Measurements from ENCODE around the gene ZNF552.
A peak's percentile ranks its signal among the peaks of the same experiment; 100 is the strongest.
"Not testable (repeated sequence)": the region's sequence is repeated elsewhere in the genome, so short reads cannot be mapped to it uniquely, and the experiment has no call there.

The ZNF552 gene

DNA sequence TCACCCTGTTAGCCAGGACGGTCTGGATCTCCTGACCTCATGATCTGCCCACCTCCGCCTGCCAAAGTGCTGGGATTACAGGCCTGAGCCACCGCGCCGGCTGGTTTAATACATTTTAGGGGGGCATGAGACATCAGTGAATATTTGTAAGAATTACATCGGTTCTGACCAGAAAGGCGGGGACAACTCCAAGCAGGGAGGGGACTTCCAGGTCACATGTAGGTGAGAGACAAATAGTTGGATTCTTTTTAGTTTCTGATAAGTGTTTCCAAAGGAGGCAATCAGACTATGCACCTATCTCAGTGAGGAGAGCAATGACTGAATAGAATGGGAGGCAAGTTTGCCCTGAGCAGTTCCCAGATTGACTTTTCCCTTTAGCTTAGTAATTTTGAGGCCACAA, 3.7 kb upstream of the ZNF552 start:
- no peak for DNase-seq (ENCODE audit: low read depth)

DNA sequence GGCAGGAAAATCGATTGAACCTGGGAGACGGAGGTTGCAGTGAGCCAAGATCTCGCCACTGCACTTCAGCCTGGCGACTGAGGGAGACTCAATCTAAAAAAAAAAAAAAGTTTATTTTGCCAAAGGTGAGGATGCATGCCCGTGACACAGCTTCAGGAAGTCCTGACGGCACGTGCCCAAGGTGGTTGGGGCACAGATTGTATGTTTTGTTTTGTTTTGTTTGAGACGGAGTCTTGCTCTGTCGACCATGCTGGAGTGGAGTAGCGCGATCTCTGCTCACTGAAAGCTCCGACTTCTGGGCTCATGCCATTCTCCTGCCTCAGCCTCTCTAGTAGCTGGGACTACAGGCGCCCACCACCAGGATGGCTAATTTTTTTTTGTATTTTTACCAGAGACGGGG, 3.3 kb upstream of the ZNF552 start:
- DNase-seq (ENCODE audit: low read depth) = no peak

DNA sequence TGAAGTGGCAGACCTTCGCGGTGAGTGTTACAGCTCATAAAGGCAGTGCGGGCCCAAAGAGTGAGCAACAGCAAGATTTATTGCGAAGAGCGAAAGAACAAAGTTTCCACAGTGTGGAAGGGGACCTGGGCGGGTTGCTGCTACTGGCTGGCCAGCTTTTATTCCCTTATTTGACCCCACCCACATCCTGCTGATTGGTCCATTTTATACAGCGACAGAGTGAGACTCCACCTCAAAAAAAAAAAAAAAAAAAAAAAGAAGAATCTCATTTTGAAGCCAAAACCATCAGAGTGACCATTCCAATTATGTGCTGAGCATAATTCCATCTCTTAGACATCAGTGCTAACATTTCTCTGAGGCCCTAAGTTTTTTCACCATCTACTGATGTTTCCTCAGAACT, 1.9 kb upstream of the ZNF552 start:
- DNase-seq (ENCODE audit: low read depth) = no peak

DNA sequence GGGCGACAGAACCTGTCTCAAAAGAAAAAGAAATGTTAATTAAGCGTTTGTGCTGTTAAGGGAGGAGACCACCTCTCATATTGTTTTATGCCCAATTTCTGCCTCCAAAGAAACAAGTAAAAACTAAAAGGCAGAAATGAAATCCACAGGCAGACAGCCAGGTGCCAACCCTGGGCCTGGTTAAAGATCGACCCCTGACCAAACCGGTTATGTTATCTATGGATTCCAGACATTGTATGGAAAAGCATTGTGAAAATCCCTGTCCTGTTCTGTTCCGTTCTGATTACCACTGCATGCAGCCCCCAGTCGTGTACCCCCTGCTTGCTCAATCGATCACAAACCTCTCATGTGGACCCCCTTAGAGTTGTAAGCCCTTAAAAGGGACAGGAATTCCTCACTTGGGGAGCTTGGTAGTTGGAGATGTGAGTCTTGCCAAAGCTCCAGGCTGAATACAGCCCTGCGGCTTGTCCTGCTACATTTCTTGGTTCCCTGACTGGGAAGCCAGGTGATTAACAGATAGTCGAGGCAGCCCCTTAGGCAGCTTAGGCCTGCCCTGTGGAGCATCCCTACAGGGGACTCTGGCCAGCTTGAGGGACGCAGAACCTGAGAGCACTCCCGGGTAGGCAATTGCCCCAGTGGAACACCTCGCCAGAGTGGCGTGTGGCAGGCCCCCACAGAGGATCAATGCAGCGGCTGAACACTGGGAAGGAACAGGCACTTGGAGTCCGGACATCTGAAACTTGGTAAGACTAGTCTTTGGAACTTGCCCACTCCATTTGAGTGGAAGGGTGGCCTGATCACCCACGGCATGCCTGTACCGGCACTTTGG, 748 bp upstream of the ZNF552 start:
- no peak for DNase-seq (ENCODE audit: low read depth)

DNA sequence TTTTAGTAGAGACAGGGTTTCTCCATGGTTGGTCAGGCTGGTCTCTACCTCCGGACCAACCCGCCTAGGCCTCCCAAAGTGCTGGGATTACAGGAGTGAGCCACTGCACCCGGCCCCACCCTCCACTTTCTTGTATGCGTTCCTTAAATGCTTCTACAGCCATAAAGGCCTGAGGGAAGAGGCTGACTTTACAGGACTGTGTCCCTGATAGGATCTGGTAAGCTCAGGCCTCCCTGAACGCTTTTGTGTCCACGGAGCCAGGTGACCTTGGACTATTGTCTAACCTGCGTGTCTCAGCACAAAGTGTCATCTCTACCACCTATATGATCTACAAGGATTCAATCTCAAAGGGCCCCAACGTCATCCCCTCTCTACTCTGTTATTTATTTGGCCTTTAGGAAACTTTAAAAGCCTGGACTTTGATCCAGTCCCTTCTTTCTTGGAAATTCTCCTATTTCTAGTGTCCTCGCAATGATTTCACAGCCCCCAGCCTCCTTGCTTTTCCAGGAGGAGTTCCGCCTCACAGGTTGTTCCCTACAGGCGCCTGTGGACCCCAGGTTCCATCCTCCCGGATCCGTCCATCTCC, 701 bp downstream of the ZNF552 start:
- DNase-seq (ENCODE audit: low read depth) = no peak

DNA sequence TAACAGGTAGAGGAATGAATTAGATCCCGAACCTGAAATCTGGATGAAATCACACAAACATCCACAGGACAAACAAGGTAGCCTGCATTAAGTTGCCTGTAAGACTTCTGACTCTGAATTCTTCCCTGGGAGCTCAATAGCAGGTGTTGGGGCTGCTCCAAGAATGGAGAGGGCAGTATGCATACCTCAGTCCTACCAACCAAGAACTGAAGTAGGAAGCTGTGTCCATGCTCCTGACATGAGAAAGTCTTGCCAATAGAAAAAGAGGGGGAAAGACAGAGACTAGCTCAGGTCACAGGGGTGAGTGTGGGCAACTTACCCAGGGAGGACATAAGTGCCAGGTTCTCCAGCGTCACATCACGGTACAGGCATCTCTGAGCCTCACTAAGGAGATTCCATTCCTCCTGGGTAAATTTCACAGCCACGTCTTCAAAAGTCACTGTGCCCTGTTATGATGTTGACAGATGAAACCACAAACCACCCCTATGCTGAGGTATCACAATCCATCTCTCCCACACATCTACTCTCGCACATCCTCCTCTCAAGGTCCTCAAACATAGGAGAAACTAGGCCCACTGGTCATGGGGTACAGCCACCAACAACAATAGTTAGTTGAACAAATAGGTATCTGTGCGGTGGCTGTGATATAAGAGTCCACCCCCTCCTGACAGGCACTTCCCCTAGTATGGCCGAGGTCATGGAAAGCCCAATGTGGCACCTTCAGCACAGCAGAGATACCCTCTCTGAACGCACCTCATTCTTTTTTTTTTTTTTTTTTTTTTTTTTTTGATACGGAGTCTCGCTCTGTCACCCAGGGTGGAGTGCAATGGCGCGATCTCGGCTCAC, 1.5 kb downstream of the ZNF552 start:
- not testable (repeated sequence) for DNase-seq (ENCODE audit: low read depth)

DNA sequence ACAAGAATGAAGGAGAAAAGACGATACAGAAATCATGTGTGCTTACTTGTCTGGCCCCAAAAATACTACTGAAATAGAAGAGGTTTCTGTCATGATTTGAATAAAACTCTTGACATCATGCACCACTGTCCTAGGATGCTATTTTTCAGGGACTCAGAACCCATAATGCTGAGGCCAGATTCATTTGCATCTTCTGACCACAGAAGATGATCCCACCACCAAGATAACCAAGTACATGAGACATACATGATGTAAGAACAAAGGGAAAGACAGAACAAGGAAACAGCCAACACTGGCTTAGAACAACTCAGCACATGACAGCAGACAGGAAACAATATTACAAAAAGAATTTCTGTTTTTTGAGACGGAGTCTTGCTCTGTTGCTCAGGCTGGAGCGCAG, 2.5 kb downstream of the ZNF552 start:
- no peak for DNase-seq (ENCODE audit: low read depth)

DNA sequence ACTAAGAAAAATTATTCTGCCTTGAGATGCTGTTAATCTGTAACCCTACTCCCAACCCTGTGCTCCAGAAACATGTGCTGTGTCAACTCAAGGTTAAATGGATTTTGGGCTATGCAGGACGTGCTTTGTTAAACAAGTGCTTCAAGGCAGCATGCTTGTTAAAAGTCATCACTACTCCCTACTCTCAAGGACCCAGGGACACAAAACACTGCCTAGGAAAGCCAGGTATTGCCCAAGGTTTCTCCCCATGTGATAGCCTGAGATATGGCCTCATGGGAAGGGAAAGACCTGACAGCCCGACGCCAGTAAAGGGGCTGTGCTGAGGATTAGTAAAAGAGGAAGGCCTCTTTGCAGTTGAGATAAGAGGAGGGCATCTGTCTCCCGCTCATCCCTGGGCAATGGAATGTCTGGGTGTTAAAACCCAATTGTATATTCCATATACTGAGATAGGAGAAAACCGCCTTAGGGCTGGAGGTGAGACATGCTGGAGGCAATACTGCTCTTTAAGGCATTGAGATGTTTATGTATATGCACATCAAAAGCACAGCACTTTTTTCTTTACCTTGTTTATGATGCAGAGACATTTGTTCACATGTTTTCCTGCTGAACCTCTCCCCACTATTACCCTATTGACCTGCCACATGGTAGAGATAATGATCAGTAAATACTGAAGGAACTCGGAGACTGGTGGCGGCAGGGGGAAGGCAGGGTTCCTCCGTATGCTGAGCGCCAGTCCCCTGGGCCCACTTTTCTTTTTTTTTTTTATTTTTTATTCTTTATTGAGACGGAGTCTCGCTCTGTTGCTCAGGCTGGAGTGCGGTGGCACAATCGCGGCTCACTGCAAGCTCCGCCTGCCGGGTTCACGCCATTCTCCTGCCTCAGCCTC, 4.1 kb downstream of the ZNF552 start:
- not testable (repeated sequence) for DNase-seq (ENCODE audit: low read depth)

DNA sequence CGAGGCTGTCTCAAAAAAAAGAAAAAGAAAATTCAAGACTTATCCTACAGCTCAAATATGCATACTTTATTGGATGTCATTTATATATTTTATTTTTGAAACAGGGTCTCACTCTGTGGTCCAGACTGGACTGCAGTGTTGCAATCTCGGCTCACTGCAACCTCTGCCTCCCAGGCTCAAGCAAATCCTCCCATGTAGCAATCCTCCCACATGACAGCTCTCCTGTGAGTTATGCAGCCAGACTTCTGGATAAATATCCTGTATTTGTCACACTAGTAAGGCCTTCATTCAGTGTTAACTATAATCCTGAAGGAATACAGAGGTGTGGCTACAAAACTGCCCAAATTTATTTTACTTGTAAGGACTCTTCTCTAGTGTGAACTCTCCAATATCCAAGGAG, 7.2 kb downstream of the ZNF552 start:
- no peak for DNase-seq (ENCODE audit: low read depth)

DNA sequence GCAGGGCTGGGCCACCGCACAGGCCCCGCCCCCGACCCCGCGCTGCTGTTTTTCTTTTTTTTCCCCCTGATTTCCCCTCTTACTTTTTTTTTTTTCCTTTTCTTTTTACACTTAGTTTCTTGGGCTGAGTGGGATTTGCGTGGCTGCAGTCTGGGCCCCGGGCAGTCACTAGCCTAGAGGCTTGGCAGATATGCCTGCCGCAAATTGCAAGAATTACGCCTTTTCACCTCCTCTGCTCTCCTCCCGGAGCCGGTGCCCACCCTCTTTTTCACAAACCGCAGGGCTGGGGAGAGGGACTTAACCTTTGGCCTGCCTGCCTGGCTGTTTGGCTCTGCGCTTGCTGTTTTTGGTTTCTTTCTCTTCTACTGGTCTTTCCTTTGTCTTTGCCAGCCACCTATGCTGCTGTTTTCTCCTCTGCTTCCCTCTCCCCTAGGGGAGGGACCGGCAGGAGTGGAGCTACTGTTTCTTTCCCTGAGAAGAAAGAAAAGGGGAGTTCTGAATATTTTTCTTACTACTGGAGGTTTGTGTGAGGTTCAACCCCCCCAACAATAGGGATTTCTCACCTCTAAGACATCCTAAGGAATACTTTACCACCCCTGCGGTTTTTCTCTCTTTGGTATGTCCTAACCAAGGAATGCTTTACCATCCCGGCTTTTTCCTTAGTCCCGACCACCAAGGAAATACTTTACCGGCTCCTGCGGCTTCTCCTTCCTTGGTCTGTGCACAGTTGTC, 11.0 kb downstream of the ZNF552 start:
- DNase-seq (ENCODE audit: low read depth) = peak; percentile 9

DNA sequence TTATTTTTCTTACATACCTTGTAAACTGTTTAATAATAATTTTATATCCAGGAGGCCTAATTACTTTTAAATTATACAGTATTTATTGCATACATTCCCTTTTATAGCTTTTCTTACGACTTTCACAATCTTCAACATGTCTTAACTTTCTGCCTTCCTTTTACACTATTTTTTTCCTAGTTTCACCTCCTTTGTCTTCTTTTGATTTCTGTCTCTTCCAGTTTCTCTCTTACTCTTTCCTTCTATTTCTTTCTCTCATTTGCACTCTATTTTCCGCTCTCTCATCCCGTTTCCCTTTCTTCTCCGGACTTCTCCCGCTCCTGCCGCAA, 11.5 kb downstream of the ZNF552 start:
- no peak for DNase-seq (ENCODE audit: low read depth)

DNA sequence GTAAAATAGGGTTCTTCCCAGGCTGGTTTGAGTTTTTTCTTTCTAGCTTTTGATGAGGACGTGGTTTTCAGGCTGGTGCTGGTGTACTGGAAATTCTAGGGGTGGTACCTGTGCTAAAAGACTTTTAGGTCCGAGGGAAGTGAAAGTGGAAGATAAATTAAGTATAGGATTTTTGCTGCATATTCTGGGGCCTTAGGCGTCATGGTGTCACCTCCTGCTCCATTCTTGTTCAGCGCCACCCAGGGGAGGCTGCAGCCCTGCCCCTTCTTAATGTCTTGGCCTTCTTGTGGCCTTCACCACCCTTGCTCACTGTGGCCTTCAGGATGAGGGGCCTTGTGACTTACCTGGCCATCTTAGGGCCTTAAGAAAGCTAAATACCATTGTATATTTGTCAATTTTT, 12.4 kb downstream of the ZNF552 start:
- no peak for DNase-seq (ENCODE audit: low read depth)

DNA sequence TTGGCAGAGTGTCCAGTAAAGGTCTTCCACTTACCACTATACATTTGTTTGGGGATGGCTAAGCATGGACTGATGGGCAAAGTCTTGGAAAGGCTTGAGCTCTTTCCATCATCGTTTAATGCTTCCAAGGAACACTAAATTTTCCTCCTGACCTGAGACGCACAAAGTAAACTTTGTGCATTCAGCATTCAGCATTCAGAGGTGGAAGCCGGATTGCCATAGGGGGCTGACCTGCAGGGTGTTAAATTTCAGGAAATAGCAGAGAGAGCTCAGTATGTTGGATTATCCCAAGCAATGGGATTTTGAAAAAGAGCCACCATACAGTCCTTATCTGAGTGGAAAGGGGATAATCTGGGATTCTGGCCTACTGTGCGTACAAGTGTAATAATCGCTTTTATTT, 14.0 kb downstream of the ZNF552 start:
- no peak for DNase-seq (ENCODE audit: low read depth)

DNA sequence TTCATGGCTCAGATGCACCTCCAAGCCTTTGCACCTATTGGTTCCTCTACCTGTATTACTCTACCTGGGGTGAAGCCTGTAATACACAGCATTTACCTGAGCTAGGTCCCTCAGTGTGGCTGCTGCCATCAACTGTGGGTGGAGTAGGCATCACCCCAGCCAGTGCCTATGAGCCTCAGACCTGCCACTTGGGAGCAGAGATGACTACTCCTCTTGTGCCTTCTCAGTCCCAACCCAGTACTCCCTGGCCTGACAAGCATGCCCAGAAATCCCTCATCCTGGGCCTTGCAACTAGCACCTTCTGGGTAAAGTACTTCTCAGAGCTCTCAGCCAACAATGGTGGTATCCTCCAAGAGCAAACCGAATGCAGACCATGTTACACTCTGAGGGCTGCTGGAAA, 18.1 kb downstream of the ZNF552 start:
- not testable (repeated sequence) for DNase-seq (ENCODE audit: low read depth)

DNA sequence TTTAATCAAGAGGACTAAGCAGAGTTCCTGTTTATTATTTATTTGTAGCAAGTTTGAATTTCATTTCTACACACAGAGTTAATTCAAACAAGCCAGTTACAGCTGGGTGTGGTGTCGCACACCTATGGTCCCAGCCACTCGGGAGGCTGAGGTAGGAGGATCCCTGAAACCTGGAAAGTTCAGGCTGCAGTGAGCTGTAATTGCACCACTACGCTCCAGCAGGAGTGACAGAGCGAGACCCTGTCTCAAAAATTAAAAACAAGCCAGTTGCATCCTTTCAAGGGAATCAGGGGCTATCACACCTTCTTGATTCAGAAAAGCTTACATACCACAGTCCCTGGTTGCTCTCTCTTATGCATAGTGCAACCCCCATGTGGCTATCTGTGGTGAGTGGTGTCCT, 25.4 kb downstream of the ZNF552 start:
- no peak for DNase-seq (ENCODE audit: low read depth)

DNA sequence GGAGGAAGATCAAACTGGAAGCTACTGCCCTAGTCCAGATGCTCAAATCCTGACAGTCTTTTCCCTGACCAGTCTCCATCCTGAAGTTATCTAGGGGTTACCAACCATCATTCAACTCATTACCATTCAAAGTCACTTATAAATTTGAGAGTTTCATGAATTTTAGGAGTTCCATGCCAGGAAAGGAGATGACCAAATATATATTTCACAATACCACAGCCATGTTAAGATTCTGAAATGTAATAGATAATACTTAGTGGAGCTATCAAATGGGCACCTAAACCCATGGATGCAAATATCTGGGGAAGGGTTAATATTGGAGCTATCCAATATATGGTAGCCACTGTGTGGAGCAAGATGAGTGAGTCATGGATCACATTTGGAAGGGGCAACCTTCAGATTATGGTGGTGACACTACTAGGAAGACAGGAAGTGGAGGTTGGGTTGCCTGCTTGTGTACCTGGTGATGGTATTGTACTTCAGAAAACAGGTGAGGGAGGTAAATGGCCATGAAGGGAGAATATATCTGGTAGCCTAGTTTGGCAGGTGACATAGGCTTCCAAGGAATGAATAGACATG, 26.5 kb downstream of the ZNF552 start:
- DNase-seq (ENCODE audit: low read depth) = no peak

DNA sequence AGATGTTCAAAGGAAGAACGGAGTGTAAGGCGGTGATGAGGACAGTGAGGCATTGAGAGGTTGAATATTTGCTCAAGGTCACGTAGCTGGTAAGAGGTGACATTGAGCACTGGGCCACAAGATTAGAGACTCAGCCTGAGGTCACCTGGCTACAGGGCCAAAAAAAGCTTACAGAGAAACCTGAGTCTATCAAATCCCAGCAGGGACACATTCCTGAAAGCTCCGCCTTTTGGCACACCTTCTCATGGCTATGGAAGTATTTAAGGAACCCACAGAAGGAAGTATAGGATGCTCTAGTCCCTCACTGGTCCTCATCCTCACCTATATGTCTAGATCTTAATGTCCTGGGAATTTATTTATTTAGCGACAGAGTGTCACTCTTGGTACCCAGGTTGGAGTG, 27.8 kb downstream of the ZNF552 start:
- no peak for DNase-seq (ENCODE audit: low read depth)

DNA sequence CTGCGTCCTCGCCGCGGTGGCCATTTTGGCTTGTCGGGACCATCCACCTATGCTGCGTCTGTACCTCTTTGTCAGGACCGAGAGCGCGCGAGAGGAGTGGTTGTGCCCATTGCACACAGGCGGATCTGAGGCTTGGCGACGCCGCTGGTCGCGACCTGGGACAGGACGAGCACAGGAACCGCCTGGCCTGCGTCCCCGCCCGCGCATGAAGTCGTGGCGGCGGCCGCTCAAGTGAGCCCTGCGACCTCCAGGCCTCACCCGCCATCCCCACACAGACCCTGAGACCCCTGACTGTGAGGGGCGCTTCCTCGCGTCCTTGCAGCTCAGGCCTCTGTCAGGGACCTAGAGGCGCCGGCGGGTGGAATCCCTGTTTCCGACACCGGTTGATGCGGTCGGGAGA, 28.4 kb downstream of the ZNF552 start:
- DNase-seq (ENCODE audit: low read depth) = no peak

DNA sequence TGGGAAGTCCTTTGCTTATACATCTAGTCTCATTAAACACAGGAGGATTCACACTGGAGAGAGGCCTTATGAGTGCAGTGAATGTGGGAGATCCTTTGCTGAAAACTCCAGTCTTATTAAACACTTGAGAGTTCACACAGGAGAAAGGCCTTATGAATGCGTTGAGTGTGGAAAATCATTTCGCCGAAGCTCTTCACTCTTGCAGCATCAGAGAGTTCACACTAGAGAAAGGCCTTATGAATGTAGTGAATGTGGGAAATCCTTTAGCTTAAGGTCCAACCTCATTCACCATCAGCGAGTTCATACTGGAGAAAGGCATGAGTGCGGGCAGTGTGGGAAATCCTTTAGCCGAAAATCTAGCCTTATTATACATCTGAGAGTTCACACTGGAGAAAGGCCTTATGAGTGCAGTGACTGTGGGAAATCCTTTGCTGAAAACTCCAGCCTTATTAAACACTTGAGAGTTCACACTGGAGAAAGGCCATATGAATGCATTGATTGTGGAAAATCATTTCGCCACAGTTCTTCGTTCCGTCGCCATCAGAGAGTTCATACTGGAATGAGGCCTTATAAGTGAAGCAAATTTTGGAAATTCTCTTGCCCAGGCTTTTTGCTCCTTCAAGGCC, 35.4 kb downstream of the ZNF552 start:
- DNase-seq (ENCODE audit: low read depth) = no peak

DNA sequence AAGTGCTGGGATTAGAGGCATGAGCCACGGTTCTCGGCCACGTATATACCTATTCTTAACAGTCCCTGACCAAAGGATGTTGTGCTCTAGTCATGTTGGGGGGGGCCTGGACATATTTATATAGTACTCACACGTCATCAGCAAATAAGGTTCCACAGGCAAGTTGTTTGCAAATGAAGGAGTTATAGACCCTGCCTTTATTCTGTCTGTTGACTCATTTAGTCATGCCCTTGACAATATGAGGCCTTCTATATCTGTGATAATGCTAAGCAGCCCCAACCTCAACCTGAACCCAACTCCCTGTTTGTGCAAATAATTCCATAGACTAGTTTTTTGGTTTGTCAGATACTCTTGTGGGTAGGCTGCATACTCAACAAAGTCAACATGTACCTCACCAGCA, 36.4 kb downstream of the ZNF552 start:
- no peak for DNase-seq (ENCODE audit: low read depth)
